Liver (tissue), 9 donors: ENCODE results near the gene GCLC. TPM values are rescaled to one million over a fixed set of nuclear protein-coding genes. Genes with fewer than 3 reads are reported as not detected.

ENCODE experiments used
- DNase-seq: peaks from one replicate; pipeline ENCODE4 v3.0.0-alpha.2; 2017; ENCODE audit warnings: low spot score
- H3K27ac ChIP-seq, 2 donors: one replicate each; pipeline ENCODE4 v1.7.0; 2013; ENCODE audit warnings: inconsistent platforms in 2 of 2, low read length in 2 of 2, control low read depth in 1 of 2, low read depth in 1 of 2, mild to moderate bottlenecking in 1 of 2
- H3K27me3 ChIP-seq, 4 donors: one replicate each; pipeline versions ENCODE4 v1.6.1 to v1.7.0; 2013; ENCODE audit warnings: low read length in 3 of 4, inconsistent platforms in 1 of 4, mild to moderate bottlenecking in 1 of 4, moderate library complexity in 1 of 4; ENCODE audit not compliant: control insufficient read depth in 4 of 4, insufficient read depth in 4 of 4
- H3K36me3 ChIP-seq, 4 donors: one replicate each; pipeline versions ENCODE4 v1.6.1 to v1.7.0; 2013; ENCODE audit warnings: low read length in 3 of 4, mild to moderate bottlenecking in 3 of 4, low read depth in 1 of 4, moderate library complexity in 1 of 4; ENCODE audit not compliant: control insufficient read depth in 4 of 4, insufficient read depth in 3 of 4
- H3K4me1 ChIP-seq, 4 donors: one replicate each; pipeline versions ENCODE4 v1.6.1 to v1.7.0; 2013; ENCODE audit warnings: low read length in 3 of 4, mild to moderate bottlenecking in 3 of 4, moderate library complexity in 1 of 4; ENCODE audit not compliant: control insufficient read depth in 4 of 4, insufficient read depth in 4 of 4
- H3K4me3 ChIP-seq, 3 donors: one replicate each; pipeline versions ENCODE4 v1.6.1 to v1.7.0; 2013; ENCODE audit warnings: low read length in 3 of 3, control low read depth in 1 of 3, low read depth in 1 of 3, mild to moderate bottlenecking in 1 of 3
- H3K9ac ChIP-seq, 2 donors: one replicate each; pipeline ENCODE4 v1.7.0; 2013; ENCODE audit warnings: low read length in 2 of 2, mild to moderate bottlenecking in 2 of 2, moderate library complexity in 2 of 2, control low read depth in 1 of 2, low read depth in 1 of 2
- H3K9me3 ChIP-seq, 4 donors: one replicate each; pipeline versions ENCODE4 v1.6.1 to v1.7.0; 2013; ENCODE audit warnings: low read length in 3 of 4; ENCODE audit not compliant: control insufficient read depth in 4 of 4
- CTCF ChIP-seq: fragments of 150-350 bp; IDR thresholded peaks from 2 replicates; pipeline ENCODE4 v1.5.1; 2017; ENCODE audit warnings: improper control_type of control experiment, low read depth, low read length; ENCODE audit not compliant: missing input control
- EGR1 ChIP-seq, 2 donors: IDR thresholded peaks; 2 replicates each; pipeline ENCODE4 v1.6.1; 2016 to 2018; ENCODE audit warnings: antibody characterized with exemption in 2 of 2, low read depth in 2 of 2
- FOXA2 ChIP-seq: IDR thresholded peaks from 2 replicates; pipeline ENCODE4 v1.6.1; 2016; ENCODE audit warnings: antibody characterized with exemption
- GABPA ChIP-seq, 2 donors: IDR thresholded peaks in 1 of 2; conservative IDR thresholded peaks in 1 of 2; 2 replicates each; pipeline ENCODE4 v1.6.1; 2016; ENCODE audit warnings: antibody characterized with exemption in 2 of 2, mild to moderate bottlenecking in 1 of 2, moderate library complexity in 1 of 2
- HNF4A ChIP-seq, 2 donors: conservative IDR thresholded peaks; 2 replicates each; pipeline ENCODE4 v1.6.1; 2016; ENCODE audit warnings: antibody characterized with exemption in 2 of 2, mild to moderate bottlenecking in 2 of 2
- HNF4G ChIP-seq: IDR thresholded peaks from 2 replicates; pipeline ENCODE4 v1.6.1; 2016; ENCODE audit warnings: antibody characterized with exemption
- JUND ChIP-seq, 2 donors: IDR thresholded peaks; 2 replicates each; pipeline ENCODE4 v1.6.1; 2016; ENCODE audit warnings: antibody characterized with exemption in 2 of 2
- NR2F2 ChIP-seq: IDR thresholded peaks from 2 replicates; pipeline ENCODE4 v1.6.1; 2016; ENCODE audit warnings: antibody characterized with exemption
- RAD21 ChIP-seq, 2 donors: IDR thresholded peaks; 2 replicates each; pipeline ENCODE4 v1.6.1; 2016; ENCODE audit warnings: antibody characterized with exemption in 2 of 2, mild to moderate bottlenecking in 2 of 2
- RXRA ChIP-seq, 2 donors: IDR thresholded peaks; 2 replicates each; pipeline ENCODE4 v1.6.1; 2017 to 2018; ENCODE audit warnings: antibody characterized with exemption in 2 of 2, mild to moderate bottlenecking in 1 of 2
- SP1 ChIP-seq: IDR thresholded peaks from 2 replicates; pipeline ENCODE4 v1.6.1; 2018; ENCODE audit warnings: antibody characterized with exemption, mild to moderate bottlenecking
- TAF1 ChIP-seq: conservative IDR thresholded peaks from 2 replicates; pipeline ENCODE4 v1.6.1; 2016; ENCODE audit warnings: antibody characterized with exemption, mild to moderate bottlenecking
- YY1 ChIP-seq: IDR thresholded peaks from 2 replicates; pipeline ENCODE4 v1.6.1; 2016; ENCODE audit warnings: antibody characterized with exemption, mild to moderate bottlenecking
- whole genome bisulfite sequencing: extraction: QIAGEN DNeasy Blood & Tissue Kit; methylation state at CpG from one replicate; pipeline ENCODE4 v1.1.7; 2013; 5-methylcytosine and 5-hydroxymethylcytosine counted together
- polyA plus RNA-seq, 2 donors: library from polyadenylated mRNA; stranded (reverse) in 1 of 2; unstranded in 1 of 2; fragments of 200-250 nt in 1 of 2; fragments of >200 nt in 1 of 2; fragmentation: Nextera tagmentation in 1 of 2; extraction: Ambion mirVana in 1 of 2; gene quantifications; one replicate each; pipeline versions ENCODE4 v1.2.1 to v1.2.3, GENCODE V29; 2013 to 2015
- total RNA-seq, 2 donors: library from RNA; depleted of rRNA; stranded (reverse); fragments of >200 nt; gene quantifications; one replicate each; pipeline ENCODE4 v1.2.3, GENCODE V29; 2014
- TF ChIP-seq, protein P1 (sequence below): IDR thresholded peaks from 2 replicates; pipeline ENCODE4 v1.6.1; 2016; ENCODE audit warnings: antibody characterized with exemption
- TF ChIP-seq, protein P2 (sequence below): IDR thresholded peaks from 2 replicates; pipeline ENCODE4 v1.6.1; 2016; ENCODE audit warnings: antibody characterized with exemption
- TF ChIP-seq, protein P3 (sequence below): IDR thresholded peaks from 2 replicates; pipeline ENCODE4 v1.6.1; 2016; ENCODE audit warnings: antibody characterized with exemption, mild to moderate bottlenecking
- TF ChIP-seq, protein P4 (sequence below): IDR thresholded peaks from 2 replicates; pipeline ENCODE4 v1.6.1; 2016; ENCODE audit warnings: antibody characterized with exemption
- donor health status: healthy.
- donor health status: healthy.
- donor health status: healthy.
- donor health status: healthy.
- donor health status: healthy.

GCLC gene
- total and polyA plus RNA-seq, 4 donors: 28.6 to 135 (median 79.8) TPM

DNA sequence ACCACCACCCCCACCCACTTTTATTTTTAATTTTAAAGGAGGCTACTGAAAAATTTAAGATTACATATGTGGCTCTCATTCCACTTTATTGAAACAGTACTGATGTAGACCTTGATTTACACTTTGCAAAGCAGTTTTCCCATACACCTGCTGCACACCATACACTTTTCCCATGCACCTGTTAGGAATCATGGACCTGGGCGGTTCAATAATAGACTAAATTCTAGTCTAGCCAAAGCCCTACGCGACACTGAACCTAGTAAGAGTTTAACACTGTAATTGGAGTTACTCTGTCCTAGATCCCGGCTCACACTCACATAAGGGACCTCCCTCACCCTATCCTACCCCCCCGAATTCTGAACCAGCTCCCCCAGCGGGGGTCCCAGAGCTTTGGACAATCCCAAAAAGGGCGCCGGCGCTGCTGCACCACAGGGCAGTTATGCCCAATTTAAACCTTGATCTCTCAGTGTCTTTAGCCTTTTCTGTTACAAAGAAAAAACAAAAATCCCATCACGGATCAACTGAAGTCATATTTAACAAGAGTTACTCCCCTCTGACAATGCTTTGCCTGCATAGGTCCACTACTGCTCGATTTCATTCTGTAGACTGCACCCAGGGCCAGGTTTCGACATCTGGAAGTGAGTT, 2.4 kb upstream of the GCLC start:
- Histone ChIP-seq H3K9ac (peak overlapping the region; percentile 81 to 96), H3K9me3 (no peaks in the 10 kb centered on the region), H3K27ac (peak overlapping the region; percentile 87 to 94), H3K4me3 (peak overlapping the region; percentile 63 to 92 (median 86)), H3K27me3 (no peaks in the 10 kb centered on the region), H3K36me3 (no peaks in the 10 kb centered on the region), H3K4me1 (peaks cover 9 to 37% (median 14%) of the 10 kb centered on the region in 4 donors)
- DNase-seq: no peak
- TF ChIP-seq HNF4A (conservative IDR thresholded peaks at IDR 0.05): no peak
- TF ChIP-seq FOXA2: no peak
- no peak for TF ChIP-seq YY1
- no peak for TF ChIP-seq CTCF
- TF ChIP-seq, protein P1, sequence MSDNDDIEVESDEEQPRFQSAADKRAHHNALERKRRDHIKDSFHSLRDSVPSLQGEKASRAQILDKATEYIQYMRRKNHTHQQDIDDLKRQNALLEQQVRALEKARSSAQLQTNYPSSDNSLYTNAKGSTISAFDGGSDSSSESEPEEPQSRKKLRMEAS: no peak
- no peak for TF ChIP-seq RAD21 (IDR thresholded peaks at IDR 0.05)
- no peak for TF ChIP-seq JUND (IDR thresholded peaks at IDR 0.05)
- TF ChIP-seq TAF1: no peak
- TF ChIP-seq RXRA (IDR thresholded peaks at IDR 0.05): no peak
- TF ChIP-seq EGR1 (IDR thresholded peaks at IDR 0.05; ENCODE audit: low read depth in 2 of 2): no peak
- TF ChIP-seq SP1: no peak
- no peak for TF ChIP-seq NR2F2
- no peak for TF ChIP-seq GABPA (IDR thresholded peaks at IDR 0.05 in 1 of 2, conservative IDR thresholded peaks at IDR 0.05 in 1 of 2)
- no peak for TF ChIP-seq HNF4G
- TF ChIP-seq, protein P2, sequence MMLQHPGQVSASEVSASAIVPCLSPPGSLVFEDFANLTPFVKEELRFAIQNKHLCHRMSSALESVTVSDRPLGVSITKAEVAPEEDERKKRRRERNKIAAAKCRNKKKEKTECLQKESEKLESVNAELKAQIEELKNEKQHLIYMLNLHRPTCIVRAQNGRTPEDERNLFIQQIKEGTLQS: no peak
- TF ChIP-seq, protein P3, sequence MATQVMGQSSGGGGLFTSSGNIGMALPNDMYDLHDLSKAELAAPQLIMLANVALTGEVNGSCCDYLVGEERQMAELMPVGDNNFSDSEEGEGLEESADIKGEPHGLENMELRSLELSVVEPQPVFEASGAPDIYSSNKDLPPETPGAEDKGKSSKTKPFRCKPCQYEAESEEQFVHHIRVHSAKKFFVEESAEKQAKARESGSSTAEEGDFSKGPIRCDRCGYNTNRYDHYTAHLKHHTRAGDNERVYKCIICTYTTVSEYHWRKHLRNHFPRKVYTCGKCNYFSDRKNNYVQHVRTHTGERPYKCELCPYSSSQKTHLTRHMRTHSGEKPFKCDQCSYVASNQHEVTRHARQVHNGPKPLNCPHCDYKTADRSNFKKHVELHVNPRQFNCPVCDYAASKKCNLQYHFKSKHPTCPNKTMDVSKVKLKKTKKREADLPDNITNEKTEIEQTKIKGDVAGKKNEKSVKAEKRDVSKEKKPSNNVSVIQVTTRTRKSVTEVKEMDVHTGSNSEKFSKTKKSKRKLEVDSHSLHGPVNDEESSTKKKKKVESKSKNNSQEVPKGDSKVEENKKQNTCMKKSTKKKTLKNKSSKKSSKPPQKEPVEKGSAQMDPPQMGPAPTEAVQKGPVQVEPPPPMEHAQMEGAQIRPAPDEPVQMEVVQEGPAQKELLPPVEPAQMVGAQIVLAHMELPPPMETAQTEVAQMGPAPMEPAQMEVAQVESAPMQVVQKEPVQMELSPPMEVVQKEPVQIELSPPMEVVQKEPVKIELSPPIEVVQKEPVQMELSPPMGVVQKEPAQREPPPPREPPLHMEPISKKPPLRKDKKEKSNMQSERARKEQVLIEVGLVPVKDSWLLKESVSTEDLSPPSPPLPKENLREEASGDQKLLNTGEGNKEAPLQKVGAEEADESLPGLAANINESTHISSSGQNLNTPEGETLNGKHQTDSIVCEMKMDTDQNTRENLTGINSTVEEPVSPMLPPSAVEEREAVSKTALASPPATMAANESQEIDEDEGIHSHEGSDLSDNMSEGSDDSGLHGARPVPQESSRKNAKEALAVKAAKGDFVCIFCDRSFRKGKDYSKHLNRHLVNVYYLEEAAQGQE: no peak
- WGBS: 4% methylated on average over 12 of the region's 12 CpGs

GRCh38 chr6:53546281-53546680, 1.4 kb upstream of the GCLC start:
- no peak for DNase-seq
- H3K9ac ChIP-seq: peak overlapping the region in 1 of 2 donors; percentile 16
- peaks cover 14 to 46% (median 21%) of the 10 kb centered on the region in 4 donors for H3K4me1 ChIP-seq
- no peaks in the 10 kb centered on the region for H3K36me3 ChIP-seq
- no peaks in the 10 kb centered on the region for H3K27me3 ChIP-seq
- no peak overlapping the region for H3K4me3 ChIP-seq
- H3K27ac ChIP-seq: peak overlapping the region; percentile 94
- 61% methylated on average over 2 of the region's 2 CpGs for WGBS
- H3K9me3 ChIP-seq: no peaks in the 10 kb centered on the region
- TF ChIP-seq RXRA (IDR thresholded peaks at IDR 0.05) (no peak), RAD21 (IDR thresholded peaks at IDR 0.05) (no peak), CTCF (no peak), JUND (IDR thresholded peaks at IDR 0.05) (no peak), SP1 (no peak), NR2F2 (no peak), TAF1 (no peak), GABPA (IDR thresholded peaks at IDR 0.05 in 1 of 2, conservative IDR thresholded peaks at IDR 0.05 in 1 of 2) (no peak)
- TF ChIP-seq, protein P3: no peak
- TF ChIP-seq, protein P4, sequence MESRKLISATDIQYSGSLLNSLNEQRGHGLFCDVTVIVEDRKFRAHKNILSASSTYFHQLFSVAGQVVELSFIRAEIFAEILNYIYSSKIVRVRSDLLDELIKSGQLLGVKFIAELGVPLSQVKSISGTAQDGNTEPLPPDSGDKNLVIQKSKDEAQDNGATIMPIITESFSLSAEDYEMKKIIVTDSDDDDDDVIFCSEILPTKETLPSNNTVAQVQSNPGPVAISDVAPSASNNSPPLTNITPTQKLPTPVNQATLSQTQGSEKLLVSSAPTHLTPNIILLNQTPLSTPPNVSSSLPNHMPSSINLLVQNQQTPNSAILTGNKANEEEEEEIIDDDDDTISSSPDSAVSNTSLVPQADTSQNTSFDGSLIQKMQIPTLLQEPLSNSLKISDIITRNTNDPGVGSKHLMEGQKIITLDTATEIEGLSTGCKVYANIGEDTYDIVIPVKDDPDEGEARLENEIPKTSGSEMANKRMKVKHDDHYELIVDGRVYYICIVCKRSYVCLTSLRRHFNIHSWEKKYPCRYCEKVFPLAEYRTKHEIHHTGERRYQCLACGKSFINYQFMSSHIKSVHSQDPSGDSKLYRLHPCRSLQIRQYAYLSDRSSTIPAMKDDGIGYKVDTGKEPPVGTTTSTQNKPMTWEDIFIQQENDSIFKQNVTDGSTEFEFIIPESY: no peak
